Tibial artery (tissue), 4 donors: Measurements from ENCODE around the gene TRIM59.

Experiments
- DNase-seq, 2 donors: peaks; one replicate each; pipeline ENCODE4 v3.0.0-alpha.2; 2019
- H3K27ac ChIP-seq, 2 donors: fragments of 200-600 bp; sonication (generic) in 1 of 2; 1 replicate in 1 of 2; 2 replicates in 1 of 2; pipeline ENCODE4 v1.5.1; 2018 to 2019; ENCODE audit warnings: mild to moderate bottlenecking in 1 of 2
- H3K27me3 ChIP-seq, 2 donors: fragments of 200-600 bp; sonication (generic) in 1 of 2; one replicate each; pipeline versions ENCODE4 v1.5.1 to v1.6.0; 2016 to 2019
- H3K36me3 ChIP-seq, 3 donors: fragments of 200-600 bp; sonication (generic) in 2 of 3; one replicate each; pipeline ENCODE4 v1.5.1; 2016 to 2019; ENCODE audit warnings: mild to moderate bottlenecking in 2 of 3
- H3K4me1 ChIP-seq, 4 donors: fragments of 200-600 bp; sonication (generic) in 2 of 4; 1 replicate in 3 of 4; 2 replicates in 1 of 4; pipeline ENCODE4 v1.5.1; 2016 to 2019
- H3K4me3 ChIP-seq, 2 donors: fragments of 200-600 bp; sonication (generic) in 1 of 2; 1 replicate in 1 of 2; 2 replicates in 1 of 2; pipeline ENCODE4 v1.5.1; 2018 to 2019; ENCODE audit warnings: mild to moderate bottlenecking in 2 of 2
- H3K9me3 ChIP-seq, 3 donors: fragments of 200-600 bp; sonication (generic) in 1 of 3; one replicate each; pipeline ENCODE4 v1.5.1; 2016 to 2019
- CTCF ChIP-seq, 2 experiments: fragments of 200-600 bp in 1 of 2; fragments of 450-650 bp in 1 of 2; IDR thresholded peaks; one replicate each; pipeline ENCODE4 v1.5.1; 2017 to 2019; ENCODE audit warnings: antibody characterized with exemption in 2 of 2, mild to moderate bottlenecking in 1 of 2, moderate library complexity in 1 of 2
- intact Hi-C: fragments of 100-400 bp; cut with DNase I; formaldehyde crosslinking; loops from one replicate; pipeline ENCODE4 v1.15.0; 2023; ENCODE audit warnings: low total_unique reads

Gene TRIM59

GRCh38 chr3:160393346-160394008, 56.1 kb downstream of the TRIM59 start:
- no peaks in the 10 kb centered on the region for H3K9me3 ChIP-seq
- intact Hi-C loops, result no loop called here
- DNase-seq, result no peak
- no peak overlapping the region for H3K4me3 ChIP-seq
- no peaks in the 10 kb centered on the region for H3K27me3 ChIP-seq
- TF ChIP-seq CTCF (IDR thresholded peaks at IDR 0.05), result no peak
- H3K36me3 ChIP-seq, result no peaks in the 10 kb centered on the region
- H3K27ac ChIP-seq, result no peak overlapping the region
- H3K4me1 ChIP-seq, result peaks cover 0 to 8% (median 4%) of the 10 kb centered on the region in 4 donors

GRCh38 chr3:160392798-160393197, 56.8 kb downstream of the TRIM59 start:
- Histone ChIP-seq H3K4me1 (peaks cover 0 to 1% (median 0%) of the 10 kb centered on the region in 4 donors), H3K9me3 (no peaks in the 10 kb centered on the region), H3K4me3 (no peak overlapping the region), H3K27ac (no peak overlapping the region), H3K36me3 (no peaks in the 10 kb centered on the region), H3K27me3 (no peaks in the 10 kb centered on the region)
- intact Hi-C loops, result no loop called here
- TF ChIP-seq CTCF (IDR thresholded peaks at IDR 0.05), result no peak
- no peak for DNase-seq

- Histone ChIP-seq H3K4me3 (no peak overlapping the region), H3K36me3 (no peaks in the 10 kb centered on the region), H3K9me3 (no peaks in the 10 kb centered on the region), H3K4me1 (no peaks in the 10 kb centered on the region), H3K27me3 (no peaks in the 10 kb centered on the region), H3K27ac (no peak overlapping the region)
- intact Hi-C loops, result no loop called here
- TF ChIP-seq CTCF (IDR thresholded peaks at IDR 0.05), result no peak
- DNase-seq, result no peak
These were observed 58.9 kb downstream of the TRIM59 start for GRCh38 chr3:160390565-160391138.
